Myometrial cell (primary cell): ENCODE data around the gene TLE6. TPM values are rescaled to one million over a fixed set of nuclear protein-coding genes. Genes with fewer than 3 reads are reported as not detected.

Source experiments
- total RNA-seq: library from RNA; depleted of rRNA; stranded (reverse); fragments of >200 nt; gene quantifications from 2 replicates; pipeline ENCODE4 v1.2.3, GENCODE V29; 2015

TLE6 gene
- total RNA-seq = 0.71 and 3.7 TPM in 2 replicates

GRCh38 chr19:2977001-2977745 lies at the start of gene TLE6:
Gene TLE6 (plus strand): TSS chr19:2977564. CDS start chr19:2978234, 670 bp downstream.

DNA sequence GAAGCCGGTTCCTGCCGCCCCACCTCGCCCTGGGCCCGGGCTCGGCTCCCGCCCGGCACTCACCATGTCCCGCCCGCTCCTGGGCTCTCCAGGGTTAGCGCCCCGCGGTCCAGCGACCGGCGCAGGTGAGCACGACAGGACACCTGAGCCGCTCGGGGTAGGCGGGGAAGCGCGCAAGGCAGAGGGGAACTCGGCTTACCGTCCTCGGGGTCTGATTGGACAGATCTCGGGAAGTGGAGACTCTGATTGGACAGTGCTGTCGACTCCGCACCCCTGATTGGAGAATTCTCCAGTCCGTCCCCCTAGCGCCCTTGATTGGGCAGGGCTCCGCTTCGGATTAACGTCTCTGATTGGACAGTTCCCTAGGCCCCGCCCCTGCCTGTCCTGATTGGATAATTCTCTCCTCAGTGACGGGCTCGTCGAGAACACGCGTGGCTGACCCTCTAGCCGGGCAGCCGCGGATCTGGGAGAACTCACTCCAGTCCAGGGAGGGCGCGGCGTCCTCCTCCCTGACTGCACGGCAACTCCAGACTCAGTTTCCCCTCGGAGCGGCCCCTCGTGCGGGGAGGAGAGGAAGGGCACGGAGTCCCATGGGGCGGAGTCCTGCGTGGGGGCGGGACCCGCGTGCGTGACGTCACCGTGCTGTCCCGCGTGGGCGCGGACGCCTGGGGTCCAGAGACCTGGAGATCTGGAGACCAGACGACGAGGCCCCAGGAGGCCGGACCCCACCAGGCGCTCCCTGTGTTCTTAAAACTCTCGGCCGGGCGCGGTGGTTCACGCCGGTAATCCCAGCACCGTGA lies 32.4 kb upstream of the TLE6 start, which contains the start of gene ZNF77:
ZNF77 (minus strand) TSS at position 197 of the 800 bp plus-strand sequence; CDS start at position 66, 131 bp downstream.

GRCh38 chr19:3029065-3029923 lies 51.9 kb downstream of the TLE6 start, which contains the start of gene TLE2:
Gene TLE2 (minus strand): TSS chr19:3029280. CDS start chr19:3028904, 376 bp downstream.

Other genes with a start within 250 kb of the TLE6 start
- 34.6 and 65.7 TPM in 2 replicates for gene SLC39A3, start 237.5 kb upstream of the TLE6 start, total RNA-seq
- gene SGTA, start 194.3 kb upstream of the TLE6 start, total RNA-seq = 59.1 and 59.5 TPM in 2 replicates
- gene THOP1, start 192.1 kb upstream of the TLE6 start, total RNA-seq = 141 and 171 TPM in 2 replicates
- gene ZNF554, start 157.7 kb upstream of the TLE6 start, total RNA-seq = 0.86 and 1.4 TPM in 2 replicates
- 2.0 and 2.3 TPM in 2 replicates for gene ZNF555, start 136.1 kb upstream of the TLE6 start, total RNA-seq
- gene ZNF556, start 110.2 kb upstream of the TLE6 start, total RNA-seq = not detected in 2 replicates
- gene ZNF57, start 76.6 kb upstream of the TLE6 start, total RNA-seq = 0.58 and 2.7 TPM in 2 replicates
- gene ZNF77, start 32.6 kb upstream of the TLE6 start, total RNA-seq = 2.0 and 3.5 TPM in 2 replicates
- gene TLE2, start 51.7 kb downstream of the TLE6 start, total RNA-seq = 0.58 and 1.9 TPM in 2 replicates
- 358 and 456 TPM in 2 replicates for gene TLE5, start 84.9 kb downstream of the TLE6 start, total RNA-seq
- gene GNA11, start 116.8 kb downstream of the TLE6 start, total RNA-seq = 58.0 and 86.2 TPM in 2 replicates
- 0.35 TPM in 1 of 2 replicates, not detected in the other for gene GNA15, start 158.5 kb downstream of the TLE6 start, total RNA-seq
- gene S1PR4, start 201.2 kb downstream of the TLE6 start, total RNA-seq = not detected in 2 replicates
- gene NCLN, start 208.4 kb downstream of the TLE6 start, total RNA-seq = 124 and 130 TPM in 2 replicates
- gene CELF5, start 247.1 kb downstream of the TLE6 start, total RNA-seq = not detected in 2 replicates